T-cell (primary cell): ENCODE data around the gene PITX1. TPM values are rescaled to one million over a fixed set of nuclear protein-coding genes. Genes with fewer than 3 reads are reported as not detected.

Experiments used
- ATAC-seq, 4 experiments: fragments of 200-7000 bp in 3 of 4; fragments of 150-1000 bp in 1 of 4; cut with Tn5 transposase; replicated peaks in 1 of 4; 1 replicate in 3 of 4; 2 replicates in 1 of 4; pipeline ENCODE4 v1.10.0; 2021; ENCODE audit warnings: moderate library complexity in 3 of 4, mild to moderate bottlenecking in 2 of 4, moderate number of reproducible peaks in 1 of 4
- CTCF ChIA-PET, 2 donors: fragments of 300-600 bp; sonication (Branson Sonifier 250); formaldehyde crosslinking; loops; one replicate each; lab custom pipeline; 2022; ENCODE audit warnings: antibody characterized with exemption in 2 of 2; lab: Charles Lee
- POLR2A ChIA-PET, 2 donors: fragments of 300-600 bp; sonication (Branson Sonifier 250); formaldehyde crosslinking; loops; one replicate each; lab custom pipeline; 2022; ENCODE audit warnings: antibody characterized with exemption in 2 of 2; lab: Charles Lee
- DNase-seq, 35 experiments: peaks; one replicate each; pipeline versions ENCODE4 v3.0.0 to v3.0.0-alpha.2; 2013 to 2023
- H3K27ac ChIP-seq: one replicate; pipeline ENCODE4 v1.5.1; 2013; ENCODE audit warnings: low read length
- H3K27me3 ChIP-seq, 2 experiments: replicated peaks in 1 of 2; 1 replicate in 1 of 2; 2 replicates in 1 of 2; pipeline versions ENCODE4 v1.6.1 to v1.7.0; 2013; ENCODE audit warnings: low read length in 1 of 2, mixed read lengths in 1 of 2; ENCODE audit not compliant: control insufficient read depth in 2 of 2, insufficient read depth in 2 of 2; ENCODE audit errors: extremely low read depth in 1 of 2
- H3K36me3 ChIP-seq, 2 donors: 1 replicate in 1 of 2; 2 replicates in 1 of 2; pipeline versions ENCODE4 v1.6.1 to v1.7.0; 2013; ENCODE audit warnings: low read length in 1 of 2; ENCODE audit not compliant: control insufficient read depth in 2 of 2, insufficient read depth in 1 of 2; ENCODE audit errors: extremely low read depth in 1 of 2
- H3K4me1 ChIP-seq, 2 experiments: 1 replicate in 1 of 2; 2 replicates in 1 of 2; pipeline versions ENCODE4 v1.6.1 to v1.7.0; 2013; ENCODE audit warnings: low read length in 2 of 2, mixed read lengths in 1 of 2; ENCODE audit not compliant: insufficient read depth in 2 of 2, control insufficient read depth in 1 of 2; ENCODE audit errors: extremely low read depth in 1 of 2
- H3K4me3 ChIP-seq, 2 donors: 1 replicate in 1 of 2; 2 replicates in 1 of 2; pipeline versions ENCODE4 v1.5.1 to v1.7.0; 2013; ENCODE audit warnings: mild to moderate bottlenecking in 2 of 2, low read length in 1 of 2, moderate library complexity in 1 of 2; ENCODE audit not compliant: control insufficient read depth in 1 of 2; ENCODE audit errors: extremely low read depth in 1 of 2
- H3K9me3 ChIP-seq: 2 replicates; pipeline ENCODE4 v1.7.0; 2013
- H3K27ac Mint-ChIP-seq, 2 donors: one replicate each; pipeline ENCODE4 v1.8.0; 2020 to 2021; ENCODE audit warnings: mild to moderate bottlenecking in 2 of 2, mixed read lengths in 2 of 2
- H3K27me3 Mint-ChIP-seq, 2 donors: one replicate each; pipeline ENCODE4 v1.8.0; 2021 to 2022; ENCODE audit warnings: mixed read lengths in 2 of 2
- H3K36me3 Mint-ChIP-seq: one replicate; pipeline ENCODE4 v1.8.0; 2021; ENCODE audit warnings: mixed read lengths
- H3K4me1 Mint-ChIP-seq, 3 donors: one replicate each; pipeline ENCODE4 v1.8.0; 2020 to 2022; ENCODE audit warnings: mixed read lengths in 3 of 3, mild to moderate bottlenecking in 1 of 3
- H3K4me3 Mint-ChIP-seq, 3 donors: one replicate each; pipeline ENCODE4 v1.8.0; 2020 to 2022; ENCODE audit warnings: mild to moderate bottlenecking in 3 of 3, mixed read lengths in 3 of 3, moderate library complexity in 3 of 3
- H3K9me3 Mint-ChIP-seq, 3 donors: one replicate each; pipeline ENCODE4 v1.8.0; 2020 to 2022; ENCODE audit warnings: mixed read lengths in 3 of 3
- WGBS: methylation state at CpG from one replicate; pipeline ENCODE4 v1.1.5; 2013; ENCODE audit warnings: missing lambda C conversion rate; ENCODE audit not compliant: insufficient coverage; 5-methylcytosine and 5-hydroxymethylcytosine counted together
- total RNA-seq, 35 experiments: library from RNA in 6 of 35; stranded (reverse) in 6 of 35; fragments of 120-200 nt in 1 of 35; gene quantifications; one replicate each; pipeline versions ENCODE4 v1.2.1 to v1.2.4 and lab custom pipeline; 2013 to 2026

The PITX1 gene
- total RNA-seq, 5 donors from 2014 or later (not counting 1 experiment from before 2014, with no cell fraction given), result 0.32 to 0.38 TPM; not detected in 3

DNA sequence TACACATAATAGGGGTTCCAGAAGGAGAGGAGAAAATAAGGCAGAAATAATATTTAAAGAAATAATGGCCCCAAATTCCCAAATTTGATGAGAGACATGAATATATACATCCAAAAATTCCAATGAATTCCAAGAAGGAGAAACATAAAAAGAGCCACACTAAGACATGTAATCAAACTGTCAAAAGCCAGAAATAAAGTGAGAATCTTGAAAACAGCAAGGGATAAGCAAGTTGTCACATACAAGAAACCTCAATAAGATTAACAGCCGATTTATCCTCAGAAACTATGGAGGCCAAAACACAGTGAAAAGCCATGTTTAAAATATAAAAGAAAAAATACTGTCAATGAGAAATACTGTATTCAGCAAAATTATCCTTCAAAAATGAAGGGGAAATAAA, 51.8 kb downstream of the PITX1 start:
- no peaks in the 10 kb centered on the region for H3K27me3 Mint-ChIP-seq
- no peak overlapping the region for H3K4me3 ChIP-seq
- WGBS, result no CpG with 5 or more reads among the region's 1 CpG
- H3K36me3 Mint-ChIP-seq, result peaks cover 22% of the 10 kb centered on the region
- DNase-seq (no peak), ATAC-seq (no peak)
- peaks cover 0 to 3% of the 10 kb centered on the region in 2 experiments for H3K27me3 ChIP-seq
- H3K4me1 Mint-ChIP-seq, result no peaks in the 10 kb centered on the region
- CTCF ChIA-PET, result no interaction called here
- POLR2A ChIA-PET, result no interaction called here
- no peak overlapping the region for H3K4me3 Mint-ChIP-seq
- H3K36me3 ChIP-seq, result no peaks in the 10 kb centered on the region
- H3K27ac Mint-ChIP-seq, result no peak overlapping the region
- H3K27ac ChIP-seq, result no peak overlapping the region
- H3K9me3 Mint-ChIP-seq, result peaks cover 8 to 41% (median 17%) of the 10 kb centered on the region in 3 donors
- H3K9me3 ChIP-seq, result peaks cover 7% of the 10 kb centered on the region
- no peaks in the 10 kb centered on the region for H3K4me1 ChIP-seq

DNA sequence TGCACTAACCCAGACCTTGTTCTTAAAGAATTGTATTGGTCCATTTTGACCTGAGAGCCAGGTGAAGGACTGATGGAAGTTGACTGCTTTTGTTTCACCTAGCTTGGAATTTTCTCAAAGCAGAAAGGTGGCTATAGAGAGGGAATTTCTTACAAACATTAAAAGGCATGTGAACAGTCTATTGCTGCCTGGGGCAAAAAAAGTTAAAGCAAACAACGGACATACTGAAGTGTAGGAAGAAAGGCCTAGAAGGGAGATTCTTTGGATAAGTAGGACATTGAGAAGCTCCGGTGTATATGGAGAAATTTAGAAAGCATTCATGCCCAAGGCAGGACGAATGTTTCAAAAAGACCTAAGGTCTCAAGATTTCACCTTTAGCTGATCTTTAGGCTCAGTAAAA, 54.6 kb downstream of the PITX1 start:
- Histone ChIP-seq H3K4me3 (no peak overlapping the region), H3K9me3 (peaks cover 7% of the 10 kb centered on the region), H3K4me1 (no peaks in the 10 kb centered on the region), H3K27ac (no peak overlapping the region), H3K27me3 (peaks cover 0 to 3% of the 10 kb centered on the region in 2 experiments), H3K36me3 (peaks cover 0 to 3% of the 10 kb centered on the region in 2 donors)
- H3K4me1 Mint-ChIP-seq, result no peaks in the 10 kb centered on the region
- peaks cover 42% of the 10 kb centered on the region for H3K36me3 Mint-ChIP-seq
- peaks cover 10 to 50% (median 24%) of the 10 kb centered on the region in 3 donors for H3K9me3 Mint-ChIP-seq
- H3K27me3 Mint-ChIP-seq, result no peaks in the 10 kb centered on the region
- ChIA-PET POLR2A (no interaction called here), CTCF (no interaction called here)
- 100% methylated on average over 2 of the region's 3 CpGs for WGBS
- no peak for DNase-seq
- no peak for ATAC-seq
- H3K4me3 Mint-ChIP-seq, result no peak overlapping the region
- no peak overlapping the region for H3K27ac Mint-ChIP-seq

Other genes with a start within 250 kb of the PITX1 start
- gene C5orf24, start 188.3 kb downstream of the PITX1 start, total RNA-seq, result 10 to 100 TPM; 23.0 to 34.9 (median 29.0) TPM
- 10 to 100 TPM; 25.5 to 49.1 (median 38.4) TPM for gene TXNDC15, start 159.9 kb downstream of the PITX1 start, total RNA-seq
- gene PCBD2, start 129.1 kb downstream of the PITX1 start, total RNA-seq, result 10 to 100 TPM in 4 of 5 donors, 1 to 10 TPM in 1; 9.2 to 15.3 (median 11.8) TPM
- gene CATSPER3, start 66.3 kb downstream of the PITX1 start, total RNA-seq, result 1 to 10 TPM in 1 of 5 donors, under 1 TPM in 2, not detected in 2; 0.44 to 1.1 (median 0.93) TPM